Measurements from ENCODE around the gene KLHL29. TPM values are rescaled to one million over a fixed set of nuclear protein-coding genes. Genes with fewer than 3 reads are reported as not detected.

KLHL29 gene
- total RNA-seq, 1 experiment from 2014 or later = 34.1 TPM

GRCh38 chr2:23689131-23689700 lies 304.2 kb downstream of the KLHL29 start:
- DNase-seq = no peak
- Histone ChIP-seq H3K27ac (no peak overlapping the region), H3K4me3 (no peak overlapping the region), H3K9me3 (replicated peaks) (no peaks in the 10 kb centered on the region), H3K4me1 (no peaks in the 10 kb centered on the region), H3K36me3 (peaks cover 45% of the 10 kb centered on the region), H3K27me3 (no peaks in the 10 kb centered on the region)

- Histone ChIP-seq H3K4me3 (no peak overlapping the region), H3K27ac (no peak overlapping the region), H3K4me1 (no peaks in the 10 kb centered on the region), H3K27me3 (no peaks in the 10 kb centered on the region), H3K36me3 (peaks cover 46% of the 10 kb centered on the region), H3K9me3 (replicated peaks) (no peaks in the 10 kb centered on the region)
- no peak for DNase-seq
Observed at GRCh38 chr2:23689891-23690290, 304.9 kb downstream of the KLHL29 start.

- no peak for DNase-seq
- H3K36me3 ChIP-seq = peaks cover 49% of the 10 kb centered on the region
- no peaks in the 10 kb centered on the region for H3K4me1 ChIP-seq
- H3K9me3 ChIP-seq (replicated peaks) = no peaks in the 10 kb centered on the region
- no peaks in the 10 kb centered on the region for H3K27me3 ChIP-seq
- no peak overlapping the region for H3K27ac ChIP-seq
- no peak overlapping the region for H3K4me3 ChIP-seq
Observed at GRCh38 chr2:23690421-23691105, 305.6 kb downstream of the KLHL29 start.

DNA sequence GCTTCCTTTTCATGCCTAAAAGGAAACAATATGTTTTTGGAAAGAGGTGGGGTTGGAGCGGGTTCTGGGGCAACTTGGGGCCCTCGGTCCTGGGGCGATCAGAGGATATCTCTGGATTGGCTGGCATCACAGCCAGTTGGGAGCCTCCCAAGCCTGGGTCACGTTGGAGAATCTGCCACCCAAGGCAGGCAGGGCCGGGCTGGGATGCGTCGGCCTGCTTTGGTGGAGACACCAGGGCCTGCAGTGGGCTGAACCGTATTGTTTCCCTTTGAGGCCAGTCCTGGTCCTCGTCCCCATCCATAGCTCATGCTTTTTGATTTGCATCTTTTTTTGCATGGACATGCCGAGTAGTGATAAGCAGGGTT lies 306.1 kb downstream of the KLHL29 start:
- peaks cover 51% of the 10 kb centered on the region for H3K36me3 ChIP-seq
- H3K27ac ChIP-seq = no peak overlapping the region
- no peak for DNase-seq

GRCh38 chr2:23691565-23691964 lies 306.6 kb downstream of the KLHL29 start:
- no peaks in the 10 kb centered on the region for H3K4me1 ChIP-seq
- no peaks in the 10 kb centered on the region for H3K9me3 ChIP-seq (replicated peaks)
- H3K27me3 ChIP-seq = no peaks in the 10 kb centered on the region
- no peak overlapping the region for H3K4me3 ChIP-seq
- H3K36me3 ChIP-seq = peaks cover 52% of the 10 kb centered on the region
- DNase-seq = no peak
- no peak overlapping the region for H3K27ac ChIP-seq

More for the DNA sequence above, 306.1 kb downstream of the KLHL29 start:
- Histone ChIP-seq H3K4me1 (no peaks in the 10 kb centered on the region), H3K27me3 (no peaks in the 10 kb centered on the region), H3K4me3 (no peak overlapping the region), H3K9me3 (replicated peaks) (no peaks in the 10 kb centered on the region)

DNA sequence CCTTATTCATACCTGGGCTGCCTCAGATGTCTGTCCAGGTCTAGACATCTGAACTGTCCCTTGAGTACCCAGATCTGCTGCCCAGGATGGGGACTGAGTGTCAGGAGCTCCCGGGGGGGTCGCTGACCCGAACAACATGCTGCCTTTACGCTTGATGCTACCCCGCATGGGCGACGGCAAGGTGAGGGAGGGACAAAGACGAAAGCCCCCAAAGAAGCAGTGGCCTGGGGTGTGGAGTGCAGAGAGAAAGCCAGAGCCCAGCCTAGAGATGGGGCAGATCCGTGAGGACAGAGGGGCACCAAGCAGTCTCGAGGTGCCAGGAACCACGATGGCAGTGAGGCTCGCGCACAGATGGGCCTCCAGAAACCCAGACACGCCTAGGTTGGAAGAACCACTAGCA lies 307.3 kb downstream of the KLHL29 start:
- no peak overlapping the region for H3K4me3 ChIP-seq
- no peak for DNase-seq
- peaks cover 52% of the 10 kb centered on the region for H3K36me3 ChIP-seq
- H3K4me1 ChIP-seq = no peaks in the 10 kb centered on the region
- no peak overlapping the region for H3K27ac ChIP-seq
- H3K9me3 ChIP-seq (replicated peaks) = no peaks in the 10 kb centered on the region
- H3K27me3 ChIP-seq = no peaks in the 10 kb centered on the region

DNA sequence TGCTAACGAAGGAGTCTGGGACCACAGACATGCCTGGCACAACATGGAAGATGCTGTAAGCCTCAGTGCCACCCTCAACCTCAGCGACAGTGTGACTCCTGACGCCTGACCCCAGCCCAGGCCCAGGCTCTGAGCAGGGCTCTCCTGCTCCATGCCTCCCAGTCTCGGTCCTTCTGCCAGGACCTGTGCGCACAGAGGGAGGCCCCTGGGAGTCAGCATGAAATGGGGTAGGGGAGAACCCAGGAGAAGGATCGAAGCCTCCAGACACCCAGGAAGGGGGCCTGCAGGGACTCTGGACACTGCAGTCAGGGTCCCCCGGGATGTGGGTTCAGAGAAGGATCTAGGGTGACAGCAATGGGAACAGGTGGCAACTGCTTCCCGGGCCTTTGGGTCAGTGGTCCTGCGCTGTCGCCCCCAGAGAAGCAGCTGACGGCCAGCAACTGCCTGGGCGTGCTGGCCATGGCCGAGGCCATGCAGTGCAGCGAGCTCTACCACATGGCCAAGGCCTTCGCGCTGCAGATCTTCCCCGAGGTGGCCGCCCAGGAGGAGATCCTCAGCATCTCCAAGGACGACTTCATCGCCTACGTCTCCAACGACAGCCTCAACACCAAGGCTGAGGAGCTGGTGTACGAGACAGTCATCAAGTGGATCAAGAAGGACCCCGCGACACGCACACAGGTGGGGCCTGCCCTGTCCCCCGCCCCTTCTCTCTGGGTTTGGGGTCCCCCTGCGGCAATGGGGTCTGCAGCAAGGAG lies 308.0 kb downstream of the KLHL29 start:
- H3K9me3 ChIP-seq (replicated peaks) = 0 out of 2 replicates have a peak, but pooled peaks cover 5% of the 10 kb centered on the region
- H3K27me3 ChIP-seq = no peaks in the 10 kb centered on the region
- H3K4me1 ChIP-seq = no peaks in the 10 kb centered on the region
- no peak overlapping the region for H3K27ac ChIP-seq
- no peak for DNase-seq
- peaks cover 58% of the 10 kb centered on the region for H3K36me3 ChIP-seq
- H3K4me3 ChIP-seq = no peak overlapping the region

- DNase-seq = no peak
- no peak overlapping the region for H3K4me3 ChIP-seq
- H3K9me3 ChIP-seq (replicated peaks) = 0 out of 2 replicates have a peak, but pooled peaks cover 5% of the 10 kb centered on the region
- H3K27me3 ChIP-seq = no peaks in the 10 kb centered on the region
- H3K27ac ChIP-seq = no peak overlapping the region
- H3K36me3 ChIP-seq = peaks cover 64% of the 10 kb centered on the region
- no peaks in the 10 kb centered on the region for H3K4me1 ChIP-seq
Observed at GRCh38 chr2:23693606-23693951, 308.6 kb downstream of the KLHL29 start.

DNA sequence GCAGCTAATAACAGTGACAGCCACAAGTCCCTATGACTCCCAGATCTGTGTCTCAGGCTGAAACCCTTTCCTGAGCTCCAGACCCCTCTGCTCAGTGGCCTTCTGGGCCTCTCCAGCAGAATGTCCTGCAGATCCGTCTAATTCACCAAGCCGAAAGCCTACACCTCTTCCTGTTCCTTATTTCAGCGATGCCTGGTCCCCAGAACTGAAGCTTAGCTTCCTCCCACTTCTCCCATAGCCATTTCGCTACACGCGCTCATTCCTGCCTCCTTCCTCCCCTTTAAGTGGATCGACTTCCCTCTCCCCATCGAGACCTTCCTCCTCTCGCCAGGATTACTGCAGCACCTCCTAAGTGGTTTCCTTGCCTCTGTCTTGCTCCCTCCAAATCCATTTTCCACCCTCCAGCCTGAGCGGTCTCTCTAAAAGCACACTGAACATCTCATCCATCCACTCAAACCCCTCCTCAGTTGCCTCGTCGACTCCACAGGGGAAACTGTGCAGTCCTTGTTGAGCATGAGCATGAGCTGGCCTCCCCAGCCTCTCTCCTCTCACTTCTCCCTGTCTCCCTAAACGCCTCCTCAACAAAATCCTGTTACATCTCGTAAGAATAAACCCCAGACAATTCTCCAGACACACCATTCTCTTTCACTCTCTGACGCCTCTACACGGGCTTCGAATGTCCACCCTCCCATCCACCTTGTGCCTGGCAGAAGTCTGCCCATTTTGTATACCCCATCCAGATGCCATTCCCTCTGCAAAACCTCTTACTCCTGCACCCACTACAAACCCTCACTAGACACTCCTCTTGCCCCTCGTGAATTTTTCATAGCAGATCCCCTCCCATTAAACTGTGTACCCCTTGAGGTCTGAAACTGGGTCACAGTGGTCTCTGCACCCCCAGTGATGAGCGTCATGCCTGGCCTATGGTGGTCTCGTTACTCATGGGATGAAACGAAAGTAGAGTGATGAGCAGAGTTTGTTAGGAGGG lies 309.4 kb downstream of the KLHL29 start:
- no peak overlapping the region for H3K27ac ChIP-seq
- peaks cover 70% of the 10 kb centered on the region for H3K36me3 ChIP-seq
- H3K4me1 ChIP-seq = no peaks in the 10 kb centered on the region
- H3K27me3 ChIP-seq = no peaks in the 10 kb centered on the region
- DNase-seq = no peak
- H3K4me3 ChIP-seq = no peak overlapping the region
- H3K9me3 ChIP-seq (replicated peaks) = 0 out of 2 replicates have a peak, but pooled peaks cover 5% of the 10 kb centered on the region

DNA sequence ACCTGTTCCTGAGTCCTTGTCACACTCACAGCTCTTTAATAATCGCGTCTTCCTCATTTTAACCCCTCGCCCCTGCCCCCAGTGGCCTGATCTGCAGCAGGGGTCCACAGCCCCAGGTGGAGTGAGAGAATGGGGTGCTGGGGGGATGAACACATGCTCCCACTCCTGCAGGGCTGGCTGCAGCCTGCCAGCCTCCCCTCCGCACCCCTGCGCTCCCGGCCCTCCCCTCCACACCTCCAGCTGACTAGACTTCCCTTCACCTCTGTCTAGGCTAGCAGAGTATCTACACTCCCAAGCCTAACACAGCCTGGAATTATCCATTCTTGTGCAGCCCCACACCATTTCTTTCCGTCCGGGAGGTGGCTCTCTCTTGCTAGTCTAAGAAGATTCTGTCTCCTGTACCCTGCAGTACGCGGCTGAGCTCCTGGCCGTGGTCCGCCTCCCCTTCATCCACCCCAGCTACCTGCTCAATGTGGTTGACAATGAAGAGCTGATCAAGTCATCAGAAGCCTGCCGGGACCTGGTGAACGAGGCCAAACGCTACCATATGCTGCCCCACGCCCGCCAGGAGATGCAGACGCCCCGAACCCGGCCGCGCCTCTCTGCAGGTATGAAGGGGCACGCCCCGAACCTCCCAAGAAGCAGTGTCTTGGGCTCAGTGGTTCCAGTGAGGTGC lies 310.4 kb downstream of the KLHL29 start:
- Histone ChIP-seq H3K27ac (no peak overlapping the region), H3K4me1 (no peaks in the 10 kb centered on the region), H3K27me3 (no peaks in the 10 kb centered on the region), H3K4me3 (no peak overlapping the region), H3K9me3 (replicated peaks) (0 out of 2 replicates have a peak, but pooled peaks cover 5% of the 10 kb centered on the region), H3K36me3 (peaks cover 79% of the 10 kb centered on the region)
- DNase-seq = no peak

DNA sequence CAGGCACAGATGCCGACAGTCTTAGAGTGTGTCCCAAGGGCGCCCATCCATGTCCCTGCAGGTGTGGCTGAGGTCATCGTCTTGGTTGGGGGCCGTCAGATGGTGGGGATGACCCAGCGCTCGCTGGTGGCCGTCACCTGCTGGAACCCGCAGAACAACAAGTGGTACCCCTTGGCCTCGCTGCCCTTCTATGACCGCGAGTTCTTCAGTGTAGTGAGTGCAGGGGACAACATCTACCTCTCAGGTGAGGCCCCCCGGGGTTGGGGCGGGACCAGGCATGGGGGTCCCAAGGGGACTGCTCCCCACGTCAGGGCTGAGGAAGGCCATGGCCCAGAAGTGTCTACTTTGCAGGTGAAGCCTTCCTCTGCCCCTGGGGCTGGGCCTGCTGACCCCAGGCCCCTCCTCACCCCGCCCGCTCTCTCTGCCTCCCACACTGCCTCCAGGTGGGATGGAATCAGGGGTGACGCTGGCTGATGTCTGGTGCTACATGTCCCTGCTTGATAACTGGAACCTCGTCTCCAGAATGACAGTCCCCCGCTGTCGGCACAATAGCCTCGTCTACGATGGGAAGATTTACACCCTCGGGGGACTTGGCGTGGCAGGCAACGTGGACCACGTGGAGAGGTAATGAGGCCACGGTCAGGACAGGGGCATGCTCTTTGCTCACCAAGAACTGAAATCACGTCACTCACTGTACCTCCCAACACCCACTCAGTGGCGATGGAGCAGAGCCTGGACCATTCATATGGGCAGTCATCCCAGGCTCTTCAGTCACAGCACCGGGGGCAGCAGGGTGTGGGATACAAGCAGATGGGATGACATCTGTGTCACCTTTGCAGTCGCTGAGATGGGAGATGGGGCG lies 311.1 kb downstream of the KLHL29 start:
- Histone ChIP-seq H3K4me1 (no peaks in the 10 kb centered on the region), H3K36me3 (peaks cover 81% of the 10 kb centered on the region), H3K4me3 (no peak overlapping the region), H3K27me3 (no peaks in the 10 kb centered on the region), H3K27ac (no peak overlapping the region), H3K9me3 (replicated peaks) (0 out of 2 replicates have a peak, but pooled peaks cover 5% of the 10 kb centered on the region)
- no peak for DNase-seq

DNA sequence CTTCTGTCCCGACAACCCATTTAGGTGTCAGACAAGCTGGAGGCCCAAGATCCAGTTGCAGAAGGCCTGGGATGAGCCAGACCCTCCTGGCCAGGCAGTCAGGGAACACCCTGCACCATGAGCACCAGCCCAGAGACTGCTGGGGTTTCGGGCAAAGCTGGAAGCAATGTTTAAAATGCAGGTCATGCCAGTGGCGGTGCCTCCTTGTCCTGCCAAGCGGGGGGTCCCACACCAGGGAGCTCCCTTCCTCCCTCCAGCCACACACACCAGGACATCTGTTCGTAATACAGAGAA lies 311.7 kb downstream of the KLHL29 start:
- no peaks in the 10 kb centered on the region for H3K4me1 ChIP-seq
- H3K27ac ChIP-seq = no peak overlapping the region
- H3K36me3 ChIP-seq = peaks cover 82% of the 10 kb centered on the region
- 0 out of 2 replicates have a peak, but pooled peaks cover 5% of the 10 kb centered on the region for H3K9me3 ChIP-seq (replicated peaks)
- no peak for DNase-seq
- no peaks in the 10 kb centered on the region for H3K27me3 ChIP-seq
- no peak overlapping the region for H3K4me3 ChIP-seq

- H3K27ac ChIP-seq = no peak overlapping the region
- H3K9me3 ChIP-seq (replicated peaks) = 0 out of 2 replicates have a peak, but pooled peaks cover 5% of the 10 kb centered on the region
- no peaks in the 10 kb centered on the region for H3K27me3 ChIP-seq
- peaks cover 85% of the 10 kb centered on the region for H3K36me3 ChIP-seq
- H3K4me1 ChIP-seq = no peaks in the 10 kb centered on the region
- H3K4me3 ChIP-seq = no peak overlapping the region
- no peak for DNase-seq
Observed at GRCh38 chr2:23697256-23698075, 312.5 kb downstream of the KLHL29 start.
